Measurements from ENCODE around the gene ERCC6L. TPM values are rescaled to one million over a fixed set of nuclear protein-coding genes. Genes with fewer than 3 reads are reported as not detected.

ERCC6L gene
- 0.52 to 4.1 TPM (median 3.4 TPM) in 3 replicates for polyA plus RNA-seq
- 0.06 TPM for polyA plus RNA-seq (2011; ENCODE audit: low read depth)
- 0.65 and 1.2 TPM in 2 replicates for polyA plus RNA-seq (2011; cell fraction: cytosol; rRNA removed)
- 0.87 and 1.1 TPM in 2 replicates for polyA plus RNA-seq (2011; cell fraction: nucleus; rRNA removed)
- 0.14 and 3.7 TPM in 2 replicates for polyA plus RNA-seq (2012; ENCODE audit: low replicate concordance)
- polyA minus RNA-seq: 0.36 to 5.1 TPM (median 0.49 TPM) in 3 replicates
- 1.5 TPM for polyA minus RNA-seq (2011; cell fraction: cytosol; rRNA and poly(A)+ RNA removed)
- polyA minus RNA-seq (2011; cell fraction: nucleus; rRNA and poly(A)+ RNA removed): 0.74 and 1.6 TPM in 2 replicates

- H3K4me2 ChIP-seq (ENCODE audit: control insufficient read depth, extremely low read depth, insufficient read depth, low read depth, low read length): peak within 1 kb of the TSS; percentile 75
- H4K20me1 ChIP-seq (ENCODE audit: control insufficient read depth, extremely low read depth, insufficient read depth, low read length): no peaks in the 10 kb centered on the region
- H3K9ac ChIP-seq (ENCODE audit: control insufficient read depth, extremely low read depth, insufficient read depth, low read length): peak within 1 kb of the TSS; percentile 63
- H3K4me3 ChIP-seq (ENCODE audit: control insufficient read depth in 2 of 3, extremely low read depth in 1 of 3, insufficient read depth in 2 of 3, low read depth in 1 of 3, low read length in 3 of 3): peak within 1 kb of the TSS; percentile 31 to 78 (median 77)
- FAIRE-seq: no peak
- H3K79me2 ChIP-seq (ENCODE audit: control insufficient read depth, insufficient read depth, low read length): peaks cover 14% of the 10 kb centered on the region
- H3K36me3 ChIP-seq (ENCODE audit: control insufficient read depth in 2 of 2, extremely low read depth in 1 of 2, insufficient read depth in 2 of 2, low read length in 2 of 2): no peaks in the 10 kb centered on the region
- TF ChIP-seq EZH2 (IDR thresholded peaks at IDR 0.05; ENCODE audit: low read length) (no peak), CTCF (optimal IDR thresholded peaks at IDR 0.05 in 1 of 3, IDR thresholded peaks at IDR 0.05 in 1 of 3, conservative IDR thresholded peaks at IDR 0.05 in 1 of 3; ENCODE audit: extremely low read depth in 1 of 3, insufficient read depth in 2 of 3, low read length in 3 of 3) (no peak)
- peaks cover 5% of the 10 kb centered on the region for H3K4me1 ChIP-seq (ENCODE audit: control insufficient read depth, extremely low read depth, insufficient read depth, low read length)
- H3K9me3 ChIP-seq (ENCODE audit: control insufficient read depth, low read depth, low read length): no peaks in the 10 kb centered on the region
- no peaks in the 10 kb centered on the region for H3K27me3 ChIP-seq (ENCODE audit: control insufficient read depth, extremely low read depth, insufficient read depth, low read length)
- peak; percentile 32 for DNase-seq (ENCODE audit: low read depth, low spot score)
- dilution Hi-C loops (cut with MboI; ENCODE audit: extremely low pct_ligation_motif_present, low sequenced_read_pairs): no loop called here
- peak within 1 kb of the TSS; percentile 84 for H2AFZ ChIP-seq (ENCODE audit: control insufficient read depth, low read length)
- peak within 1 kb of the TSS; percentile 47 for H3K27ac ChIP-seq (ENCODE audit: control insufficient read depth, insufficient read depth, low read length)
- H3K9me1 ChIP-seq (ENCODE audit: control insufficient read depth, extremely low read depth, insufficient read depth, low read length): no peaks in the 10 kb centered on the region
Observed at GRCh38 chrX:72238721-72239475, at the start of gene ERCC6L. Gene ERCC6L, minus strand, starts transcription at chrX:72239027. Its CDS starts 116 bp downstream, at chrX:72238911.

- DNase-seq (ENCODE audit: low read depth, low spot score): no peak
- H2AFZ ChIP-seq (ENCODE audit: control insufficient read depth, low read length): no peak overlapping the region
- no peak overlapping the region for H3K4me2 ChIP-seq (ENCODE audit: control insufficient read depth, extremely low read depth, insufficient read depth, low read depth, low read length)
- no peaks in the 10 kb centered on the region for H3K79me2 ChIP-seq (ENCODE audit: control insufficient read depth, insufficient read depth, low read length)
- dilution Hi-C loops (cut with MboI; ENCODE audit: extremely low pct_ligation_motif_present, low sequenced_read_pairs): no loop called here
- no peaks in the 10 kb centered on the region for H3K36me3 ChIP-seq (ENCODE audit: control insufficient read depth in 2 of 2, extremely low read depth in 1 of 2, insufficient read depth in 2 of 2, low read length in 2 of 2)
- peaks cover 5% of the 10 kb centered on the region for H3K4me1 ChIP-seq (ENCODE audit: control insufficient read depth, extremely low read depth, insufficient read depth, low read length)
- H3K27ac ChIP-seq (ENCODE audit: control insufficient read depth, insufficient read depth, low read length): no peak overlapping the region
- no peak for TF ChIP-seq CTCF (optimal IDR thresholded peaks at IDR 0.05 in 1 of 3, IDR thresholded peaks at IDR 0.05 in 1 of 3, conservative IDR thresholded peaks at IDR 0.05 in 1 of 3; ENCODE audit: extremely low read depth in 1 of 3, insufficient read depth in 2 of 3, low read length in 3 of 3)
- TF ChIP-seq EZH2 (IDR thresholded peaks at IDR 0.05; ENCODE audit: low read length): no peak
- no peaks in the 10 kb centered on the region for H3K9me3 ChIP-seq (ENCODE audit: control insufficient read depth, low read depth, low read length)
- FAIRE-seq: no peak
- H3K27me3 ChIP-seq (ENCODE audit: control insufficient read depth, extremely low read depth, insufficient read depth, low read length): no peaks in the 10 kb centered on the region
- no peaks in the 10 kb centered on the region for H3K9me1 ChIP-seq (ENCODE audit: control insufficient read depth, extremely low read depth, insufficient read depth, low read length)
- no peak overlapping the region for H3K4me3 ChIP-seq (ENCODE audit: control insufficient read depth in 2 of 3, extremely low read depth in 1 of 3, insufficient read depth in 2 of 3, low read depth in 1 of 3, low read length in 3 of 3)
- no peak overlapping the region for H3K9ac ChIP-seq (ENCODE audit: control insufficient read depth, extremely low read depth, insufficient read depth, low read length)
- no peaks in the 10 kb centered on the region for H4K20me1 ChIP-seq (ENCODE audit: control insufficient read depth, extremely low read depth, insufficient read depth, low read length)
Observed at GRCh38 chrX:72282302-72282701, 43.5 kb upstream of the ERCC6L start.

Data from keratinocyte (primary cell).